Hepatocyte (in vitro differentiated cells): ENCODE data around the gene SH3PXD2A.

Source experiments
- CTCF ChIP-seq: fragments of 200-600 bp; sonication (generic); IDR thresholded peaks from 2 replicates; pipeline ENCODE4 v1.5.1; 2016; ENCODE audit warnings: antibody characterized with exemption, mild to moderate bottlenecking; ENCODE audit not compliant: poor library complexity
- EZH2phosphoT487 ChIP-seq: fragments of 200-600 bp; sonication (generic); IDR thresholded peaks from one replicate; pipeline ENCODE4 v1.6.1; 2018; ENCODE audit warnings: antibody characterized with exemption, mild to moderate bottlenecking, low read depth, moderate library complexity; ENCODE audit not compliant: unreplicated experiment, severe bottlenecking

GRCh38 chr10:103695584-103696005 is 159.8 kb downstream of the SH3PXD2A start:
- TF ChIP-seq CTCF (no peak), EZH2phosphoT487 (no peak)
